Stimulated activated CD4-positive, alpha-beta T cell treated with anti-CD3 and anti-CD28 coated beads, TNF-alpha, amount 100 ng/mL, for 24 hours (primary cell): Measurements from ENCODE around the gene HTR2A.

Experiments used
- DNase-seq, 3 experiments: peaks; one replicate each; pipeline ENCODE4 v3.0.0-alpha.2; 2020; ENCODE audit warnings: low read depth in 3 of 3

The HTR2A gene

GRCh38 chr13:46896341-46897137 is at the start of gene HTR2A:
HTR2A (minus strand) TSS chr13:46897053; CDS start chr13:46895906, 1,147 bp downstream.
- no peak for DNase-seq

DNA sequence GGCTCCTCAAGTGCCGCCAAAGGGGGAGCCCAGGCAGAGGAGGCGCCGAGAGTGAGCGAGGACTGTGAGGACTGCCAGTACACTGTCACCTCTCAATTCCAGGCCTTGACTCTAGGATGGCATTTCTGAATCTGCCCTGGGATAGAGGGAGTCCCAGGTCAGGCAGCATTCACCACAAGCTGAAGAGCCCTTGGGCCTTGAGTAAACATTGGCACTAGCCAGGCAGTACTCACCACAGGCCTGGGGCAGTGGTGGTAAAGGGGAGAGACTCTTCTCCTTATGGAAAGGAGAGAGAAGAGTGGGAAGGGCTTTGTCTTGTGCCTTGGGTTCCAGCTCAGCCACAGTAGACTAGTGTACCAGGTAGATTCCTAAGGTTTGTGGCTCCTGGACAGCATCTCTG is 39.7 kb upstream of the HTR2A start:
- no peak for DNase-seq

GRCh38 chr13:46934749-46935148 is 37.9 kb upstream of the HTR2A start:
- DNase-seq = no peak

GRCh38 chr13:46926916-46927590 is 30.2 kb upstream of the HTR2A start:
- no peak for DNase-seq

GRCh38 chr13:46925486-46925885 is 28.6 kb upstream of the HTR2A start:
- no peak for DNase-seq

GRCh38 chr13:46914341-46914740 is 17.5 kb upstream of the HTR2A start:
- DNase-seq = no peak

- no peak for DNase-seq
Measured at GRCh38 chr13:46913757-46914156, 16.9 kb upstream of the HTR2A start.

DNA sequence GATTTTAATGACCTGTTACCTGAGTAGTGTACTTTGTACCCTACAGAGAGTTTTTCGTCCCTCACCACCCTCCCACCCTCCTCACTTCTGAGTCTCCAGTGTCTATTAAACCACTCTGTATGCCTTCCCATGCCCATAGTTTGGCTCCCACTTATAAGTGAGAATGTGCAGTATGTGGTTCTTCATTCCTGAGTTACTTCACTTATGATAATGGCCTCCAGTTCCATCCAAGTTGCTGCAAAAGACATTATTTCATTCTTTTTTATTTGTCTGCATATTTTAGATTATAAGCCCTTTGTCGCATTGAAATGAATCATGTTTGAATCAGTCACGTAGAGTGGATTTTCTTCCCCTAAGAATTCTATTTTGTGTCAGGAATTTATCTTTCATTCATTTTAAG is 12.2 kb upstream of the HTR2A start:
- no peak for DNase-seq

DNA sequence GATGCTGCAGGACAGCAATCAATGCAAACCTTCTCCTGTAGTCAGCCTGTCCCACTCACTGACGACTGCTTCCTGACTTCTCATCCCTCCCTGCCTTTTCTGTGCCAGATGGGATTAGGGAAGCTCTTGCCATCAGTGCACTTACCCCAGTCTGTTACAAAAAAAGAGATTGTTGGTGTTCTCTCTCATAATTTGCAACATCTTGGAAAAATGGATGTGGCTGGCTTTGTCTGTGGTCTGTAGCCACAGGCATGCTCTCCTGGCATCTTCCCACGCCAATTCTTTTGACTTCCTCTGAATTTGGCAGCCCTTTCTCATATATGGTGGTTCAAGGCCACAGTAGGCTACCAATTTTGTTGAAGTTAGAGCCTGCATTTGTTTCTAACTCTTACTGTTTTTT is 11.6 kb upstream of the HTR2A start:
- no peak for DNase-seq

GRCh38 chr13:46906405-46906804 is 9.6 kb upstream of the HTR2A start:
- DNase-seq = no peak

- no peak for DNase-seq
Measured at GRCh38 chr13:46905249-46905648, 8.4 kb upstream of the HTR2A start.

GRCh38 chr13:46903748-46904147 is 6.9 kb upstream of the HTR2A start:
- DNase-seq = no peak

GRCh38 chr13:46901721-46902120 is 4.9 kb upstream of the HTR2A start:
- DNase-seq = no peak

GRCh38 chr13:46899801-46900200 is 2.9 kb upstream of the HTR2A start:
- DNase-seq = no peak

DNA sequence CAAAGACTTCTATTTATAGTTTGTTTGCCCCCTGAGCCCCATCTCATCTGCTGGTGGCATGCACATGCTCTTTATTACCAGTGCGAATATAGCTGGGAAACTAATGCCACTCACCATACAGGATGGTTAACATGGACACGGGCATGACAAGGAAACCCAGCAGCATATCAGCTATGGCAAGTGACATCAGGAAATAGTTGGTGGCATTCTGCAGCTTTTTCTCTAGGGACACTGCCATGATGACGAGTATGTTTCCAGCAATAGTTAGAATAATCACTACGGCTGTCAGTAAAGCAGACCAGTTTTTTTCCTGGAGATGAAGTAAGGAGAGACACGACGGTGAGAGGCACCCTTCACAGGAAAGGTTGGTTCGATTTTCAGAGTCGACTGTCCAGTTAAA is 1.5 kb downstream of the HTR2A start:
- no peak for DNase-seq

- DNase-seq = no peak
Measured at GRCh38 chr13:46894568-46894967, 2.3 kb downstream of the HTR2A start.

DNA sequence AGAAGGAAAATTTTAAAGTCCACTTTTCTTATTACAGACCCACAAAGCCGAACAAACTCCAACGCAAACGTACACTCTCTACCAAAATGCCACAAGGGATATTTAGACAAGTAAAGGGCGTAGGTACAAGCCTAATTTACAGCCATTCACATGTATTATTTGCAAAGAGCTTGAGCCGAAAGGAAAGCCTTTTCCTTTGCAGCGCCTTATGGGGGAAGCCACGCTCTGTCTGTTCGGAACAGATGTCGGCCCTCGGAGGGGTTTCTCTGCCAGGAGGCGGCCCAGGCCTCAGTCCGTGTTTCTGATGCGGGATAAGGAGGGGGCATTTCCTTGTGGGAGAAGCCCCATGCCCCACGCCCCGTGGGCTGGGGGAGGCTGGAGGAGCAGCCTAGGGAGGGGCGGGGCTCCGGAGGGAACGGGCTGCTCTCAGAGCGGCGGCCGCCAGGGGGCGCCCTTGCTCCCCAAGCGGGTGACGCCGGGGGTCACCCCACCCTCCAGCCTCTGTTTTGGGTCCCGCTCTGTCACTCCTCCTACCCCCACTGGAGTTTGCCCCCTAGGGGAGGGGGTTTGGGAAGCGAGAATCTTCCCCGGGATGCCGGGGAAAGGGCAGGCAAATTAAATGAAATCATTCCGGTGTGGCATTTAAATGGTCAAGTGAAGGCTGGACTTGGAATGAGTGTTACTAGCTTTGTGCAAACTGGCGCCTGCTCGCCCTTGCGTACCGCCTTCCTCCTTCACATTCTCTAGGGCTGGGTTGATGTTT is 2.9 kb downstream of the HTR2A start:
- peak; percentile 19 to 62 (median 48) for DNase-seq

DNA sequence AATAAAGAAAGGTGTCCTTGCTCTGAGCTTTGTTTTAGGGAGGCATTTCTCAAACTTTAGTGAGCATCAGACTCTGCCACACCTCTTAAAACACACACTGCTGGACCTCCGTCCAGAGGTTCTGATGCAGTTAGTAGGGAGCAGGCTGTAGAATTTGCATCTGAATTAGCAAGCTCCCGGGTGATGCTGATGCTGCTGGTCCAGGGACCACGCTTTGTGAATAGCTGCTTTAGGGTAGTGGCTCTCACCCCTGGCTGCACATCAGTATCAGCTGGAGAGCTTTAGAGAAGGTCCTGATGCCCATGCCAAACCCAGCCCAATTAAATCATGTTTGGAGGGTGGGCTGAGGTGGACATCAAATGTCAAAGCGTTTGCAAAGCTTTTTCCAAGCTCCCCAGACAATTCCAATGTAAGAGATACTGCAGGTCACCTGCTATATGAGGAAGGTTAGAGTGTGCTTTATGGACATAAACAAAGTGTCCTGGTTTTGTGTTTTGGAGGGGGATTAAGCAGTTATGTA is 3.6 kb downstream of the HTR2A start:
- DNase-seq = no peak

GRCh38 chr13:46885018-46885417 is 11.8 kb downstream of the HTR2A start:
- DNase-seq = no peak

GRCh38 chr13:46884531-46884930 is 12.3 kb downstream of the HTR2A start:
- no peak for DNase-seq

DNA sequence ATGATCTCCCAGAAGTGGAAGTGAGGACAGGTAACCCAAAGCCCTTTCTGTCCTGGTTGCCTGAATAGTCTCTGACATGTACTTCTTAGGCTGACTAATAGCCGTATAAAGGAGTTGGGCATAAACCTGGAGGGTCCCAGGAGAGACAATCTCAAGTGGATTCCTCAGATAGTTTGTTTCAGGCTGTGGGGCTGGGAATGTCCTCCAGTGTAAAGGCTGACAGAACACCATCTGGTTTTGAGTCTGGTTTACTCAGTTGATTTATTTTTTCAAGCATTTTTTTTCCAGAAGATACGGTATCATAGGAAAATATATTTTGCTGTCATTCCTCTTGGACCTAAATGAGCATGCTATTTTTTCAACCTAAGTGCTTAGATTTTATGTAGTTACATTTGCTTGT is 15.2 kb downstream of the HTR2A start:
- no peak for DNase-seq

DNA sequence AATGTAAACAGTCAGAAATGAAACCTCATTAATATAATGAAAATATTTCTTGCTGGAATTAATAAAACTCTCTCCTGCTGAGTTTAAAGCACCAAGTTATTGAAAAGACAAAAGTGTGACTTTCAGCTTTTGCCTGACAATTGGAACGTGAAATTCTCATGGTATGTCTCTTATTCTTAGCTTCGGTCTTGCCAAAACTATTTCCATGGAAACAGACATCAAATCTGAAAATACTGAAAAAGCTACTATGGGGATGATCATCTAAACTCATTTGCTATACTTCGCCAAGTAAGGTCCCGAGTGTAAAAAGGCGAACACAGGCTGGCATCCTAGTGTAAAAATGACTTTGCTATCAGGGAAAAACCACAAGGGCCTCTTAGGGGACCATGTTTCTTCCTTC is 22.8 kb downstream of the HTR2A start:
- no peak for DNase-seq
